K562 (cell line): Measurements from ENCODE around the gene CST3. TPM values are rescaled to one million over a fixed set of nuclear protein-coding genes. Genes with fewer than 3 reads are reported as not detected.

Experiments
- KAT8 ChIP-seq: fragments of 450-650 bp; IDR thresholded peaks from 2 replicates; pipeline ENCODE4 v1.6.1; 2016; ENCODE audit warnings: low read depth, mild to moderate bottlenecking
- RBM14 ChIP-seq: fragments of 200-400 bp; formaldehyde crosslinking; IDR thresholded peaks from 2 replicates; pipeline ENCODE4 v1.6.1; 2018; ENCODE audit warnings: low read depth, mild to moderate bottlenecking, low read length, moderate library complexity, borderline replicate concordance; ENCODE audit not compliant: insufficient read depth
- RERE ChIP-seq: sonication (generic); formaldehyde crosslinking; IDR thresholded peaks from 2 replicates; pipeline ENCODE4 v1.8.0; 2023; ENCODE audit warnings: missing genetic modification reagents, mild to moderate bottlenecking, borderline replicate concordance
- polyA plus RNA-seq, 8 experiments: library from polyadenylated mRNA; depleted of rRNA in 4 of 8; stranded (reverse) in 5 of 8; unstranded in 3 of 8; fragments of >200 nt; fragmentation: Nextera tagmentation in 2 of 8; fragmentation: Illumina TruSeq in 1 of 8; extraction: Ambion mirVana in 2 of 8; extraction: Trizol in 1 of 8; gene quantifications; 2 replicates each; pipeline versions ENCODE4 v1.2.1 to v1.2.3, GENCODE V29; 2011 to 2014; ENCODE audit warnings: inconsistent platforms in 1 of 8, missing spikeins in 1 of 8
- total RNA-seq, 7 experiments: library from RNA; depleted of rRNA in 6 of 7; stranded (reverse); fragments of >200 nt in 6 of 7; fragmentation: Illumina TruSeq in 2 of 7; extraction: Trizol in 2 of 7; gene quantifications; 2 replicates each; pipeline versions ENCODE4 v1.2.1 to v1.2.3, GENCODE V29; 2011 to 2021; ENCODE audit warnings: low replicate concordance in 1 of 7

CST3 gene
- total and polyA plus RNA-seq, 9 of the 15 experiments (the other 6 are each of a cell fraction or from before 2014, with no cell fraction given): 8.7 to 113 (median 48.5) TPM

DNA sequence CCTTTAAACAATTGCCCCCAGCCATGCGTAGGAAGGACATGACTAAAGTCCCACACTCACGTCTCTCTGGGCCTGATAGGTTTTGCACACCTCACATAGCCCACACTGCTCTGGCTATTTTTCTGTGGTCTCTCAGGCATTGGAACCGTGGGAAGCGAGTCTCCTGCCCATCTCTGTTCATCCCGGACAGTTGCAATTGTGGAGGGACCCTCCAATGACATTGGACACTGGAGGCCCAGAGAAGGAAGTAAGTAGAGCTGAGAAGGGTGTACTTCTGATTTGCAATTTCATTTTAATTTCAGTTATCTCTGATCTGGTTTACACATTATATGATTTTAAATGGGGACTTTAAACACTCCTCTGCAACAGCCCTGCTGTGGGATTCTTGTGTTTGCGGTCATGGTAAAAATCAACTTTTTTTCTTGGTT, 23.3 kb upstream of the CST3 start (continued):
- TF ChIP-seq RERE (CRISPR knock-in tag) (no peak), KAT8 (no peak), RBM14 (no peak)
